Common myeloid progenitor, CD34-positive (primary cell): ENCODE measurements around the gene LMF2.
A peak's percentile ranks its signal among the peaks of the same experiment; 100 is the strongest.

Source experiments
- CTCF ChIA-PET: fragments of 350-600 bp; sonication (Branson Sonifier 250); formaldehyde crosslinking; loops from one replicate; lab custom pipeline; 2021; ENCODE audit warnings: antibody characterized with exemption; lab: Charles Lee
- POLR2A ChIA-PET: fragments of 350-600 bp; sonication (Branson Sonifier 250); formaldehyde crosslinking; loops from one replicate; lab custom pipeline; 2021; ENCODE audit warnings: antibody characterized with exemption; lab: Charles Lee
- DNase-seq, 3 donors: peaks; one replicate each; pipeline versions ENCODE4 v3.0.0 to v3.0.0-alpha.2; 2013
- H3K27ac ChIP-seq, 2 experiments: 1 replicate in 1 of 2; 2 replicates in 1 of 2; pipeline ENCODE4 v1.7.0; 2013; ENCODE audit warnings: inconsistent platforms in 2 of 2, low read length in 2 of 2, mild to moderate bottlenecking in 2 of 2, low read depth in 1 of 2, moderate library complexity in 1 of 2; ENCODE audit not compliant: severe bottlenecking in 2 of 2, insufficient read depth in 1 of 2, poor library complexity in 1 of 2
- H3K27me3 ChIP-seq, 5 experiments: replicated peaks in 2 of 5; 1 replicate in 3 of 5; 2 replicates in 2 of 5; pipeline versions ENCODE4 v1.6.1 to v1.7.0; 2013; ENCODE audit warnings: low read length in 4 of 5, mild to moderate bottlenecking in 2 of 5, moderate library complexity in 2 of 5, inconsistent platforms in 1 of 5; ENCODE audit not compliant: insufficient read depth in 5 of 5, control insufficient read depth in 4 of 5
- H3K36me3 ChIP-seq, 4 experiments: 1 replicate in 2 of 4; 2 replicates in 2 of 4; pipeline versions ENCODE4 v1.6.1 to v1.7.0; 2013; ENCODE audit warnings: low read length in 3 of 4, control low read depth in 1 of 4, mild to moderate bottlenecking in 1 of 4; ENCODE audit not compliant: control insufficient read depth in 4 of 4, insufficient read depth in 4 of 4
- H3K4me1 ChIP-seq, 4 experiments: 1 replicate in 3 of 4; 2 replicates in 1 of 4; pipeline versions ENCODE4 v1.6.1 to v1.7.1; 2013; ENCODE audit warnings: low read length in 3 of 4, mild to moderate bottlenecking in 3 of 4, control low read depth in 1 of 4, inconsistent platforms in 1 of 4, moderate library complexity in 1 of 4; ENCODE audit not compliant: control insufficient read depth in 4 of 4, insufficient read depth in 4 of 4; ENCODE audit errors: control extremely low read depth in 1 of 4
- H3K4me3 ChIP-seq, 7 experiments: 1 replicate in 4 of 7; 2 replicates in 3 of 7; pipeline versions ENCODE4 v1.5.1 to v1.7.0; 2013; ENCODE audit warnings: mild to moderate bottlenecking in 7 of 7, low read length in 6 of 7, moderate library complexity in 6 of 7, inconsistent platforms in 2 of 7, low read depth in 2 of 7, control low read depth in 1 of 7; ENCODE audit not compliant: insufficient read depth in 4 of 7, control insufficient read depth in 1 of 7; ENCODE audit errors: extremely low read depth in 1 of 7
- H3K9me3 ChIP-seq, 5 experiments: 1 replicate in 4 of 5; 2 replicates in 1 of 5; pipeline versions ENCODE4 v1.6.1 to v1.7.1; 2013; ENCODE audit warnings: low read length in 4 of 5, mild to moderate bottlenecking in 2 of 5, inconsistent platforms in 1 of 5, low read depth in 1 of 5, moderate library complexity in 1 of 5; ENCODE audit not compliant: control insufficient read depth in 4 of 5, insufficient read depth in 2 of 5; ENCODE audit errors: control extremely low read depth in 1 of 5
- WGBS: methylation state at CpG from one replicate; pipeline ENCODE4 v1.1.5; 2013; ENCODE audit not compliant: insufficient coverage; 5-methylcytosine and 5-hydroxymethylcytosine counted together

The LMF2 gene

GRCh38 chr22:50475652-50476002 is 31.9 kb downstream of the LMF2 start:
- H3K9me3 ChIP-seq = no peaks in the 10 kb centered on the region
- no peak for DNase-seq
- H3K27me3 ChIP-seq = peaks cover 0 to 22% (median 9%) of the 10 kb centered on the region in 5 experiments
- peak overlapping the region in 1 of 2 experiments; percentile 68 for H3K27ac ChIP-seq
- no CpG with 5 or more reads among the region's 6 CpGs for WGBS
- ChIA-PET CTCF (interaction anchor here (0.9 kb wide), 1 partner anchor 23 kb away, joined by 3 read pairs; no protein-coding TSS in a partner anchor), POLR2A (no interaction called here)
- H3K4me3 ChIP-seq = peak overlapping the region in 4 of 7 experiments; percentile 72 to 76 (median 76)
- peaks cover 4 to 43% (median 42%) of the 10 kb centered on the region in 4 experiments for H3K4me1 ChIP-seq
- H3K36me3 ChIP-seq = no peaks in the 10 kb centered on the region

GRCh38 chr22:50474710-50475651 is 32.5 kb downstream of the LMF2 start, which contains the start of gene SBF1:
SBF1 (minus strand) TSS chr22:50475035; CDS start chr22:50474840, 195 bp downstream.
- Histone ChIP-seq H3K27ac (peak within 1 kb of the TSS in 1 of 2 experiments; percentile 68), H3K36me3 (no peaks in the 10 kb centered on the region), H3K4me3 (peak within 1 kb of the TSS; percentile 63 to 76 (median 72)), H3K27me3 (peaks cover 0 to 16% (median 4%) of the 10 kb centered on the region in 5 experiments), H3K9me3 (no peaks in the 10 kb centered on the region), H3K4me1 (peaks cover 4 to 50% (median 48%) of the 10 kb centered on the region in 4 experiments)
- ChIA-PET POLR2A (no interaction called here), CTCF (interaction anchor here (0.9 kb wide), 1 partner anchor 23 kb away, joined by 3 read pairs; no protein-coding TSS in a partner anchor)
- DNase-seq = peak; percentile 77 to 82 (median 81)
- 3% methylated on average over 75 of the region's 97 CpGs for WGBS

GRCh38 chr22:50473855-50474671 is 33.4 kb downstream of the LMF2 start:
- H3K36me3 ChIP-seq = no peaks in the 10 kb centered on the region
- peaks cover 4 to 59% (median 57%) of the 10 kb centered on the region in 4 experiments for H3K4me1 ChIP-seq
- WGBS = 18% methylated on average over 48 of the region's 62 CpGs
- peaks cover 0 to 6% (median 0%) of the 10 kb centered on the region in 5 experiments for H3K27me3 ChIP-seq
- DNase-seq = no peak
- POLR2A ChIA-PET = no interaction called here
- H3K9me3 ChIP-seq = no peaks in the 10 kb centered on the region
- H3K4me3 ChIP-seq = peak overlapping the region; percentile 46 to 76 (median 72)
- H3K27ac ChIP-seq = peak overlapping the region in 1 of 2 experiments; percentile 34
- CTCF ChIA-PET = interaction anchor here (0.9 to 2.8 kb wide), 7 partner anchors 9 to 35 kb away, joined by 3 to 13 read pairs (median 5); no protein-coding TSS in a partner anchor

GRCh38 chr22:50473088-50473487 is 34.4 kb downstream of the LMF2 start:
- peak overlapping the region in 3 of 7 experiments; percentile 63 to 76 (median 75) for H3K4me3 ChIP-seq
- DNase-seq = peak in 2 of 3 donors; percentile 52 to 55
- POLR2A ChIA-PET = no interaction called here
- no peaks in the 10 kb centered on the region for H3K27me3 ChIP-seq
- H3K27ac ChIP-seq = no peak overlapping the region
- WGBS = 79% methylated on average over 6 of the region's 6 CpGs
- H3K9me3 ChIP-seq = no peaks in the 10 kb centered on the region
- CTCF ChIA-PET = interaction anchor here (0.8 to 2.8 kb wide), 10 partner anchors 10 to 143 kb away, joined by 3 to 13 read pairs (median 4); no protein-coding TSS in a partner anchor
- H3K4me1 ChIP-seq = peaks cover 4 to 69% (median 67%) of the 10 kb centered on the region in 4 experiments
- no peaks in the 10 kb centered on the region for H3K36me3 ChIP-seq

DNA sequence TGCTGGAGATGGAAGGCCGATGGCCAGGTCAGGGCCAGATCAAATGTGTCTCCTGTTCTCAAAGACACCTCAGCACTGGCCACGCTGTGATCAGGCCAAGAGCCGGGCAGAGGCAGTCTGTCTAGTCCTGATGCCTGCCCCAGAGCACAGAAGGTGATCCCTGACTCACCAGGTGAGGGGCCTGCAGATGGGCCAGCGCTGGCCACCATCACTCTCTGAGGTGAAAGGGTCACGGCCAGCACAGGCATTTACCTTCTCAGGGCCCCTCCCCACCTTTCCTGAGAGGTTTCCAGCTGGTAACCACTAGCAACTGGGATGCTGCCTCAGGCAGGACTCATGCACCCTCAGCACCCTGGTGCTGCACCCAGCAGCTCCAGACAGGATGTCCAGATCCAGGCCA is 35.5 kb downstream of the LMF2 start:
- Histone ChIP-seq H3K4me1 (peaks cover 4 to 74% (median 71%) of the 10 kb centered on the region in 4 experiments), H3K4me3 (no peak overlapping the region), H3K27ac (no peak overlapping the region), H3K27me3 (no peaks in the 10 kb centered on the region), H3K9me3 (no peaks in the 10 kb centered on the region), H3K36me3 (peaks cover under 1 to 7% (median 3%) of the 10 kb centered on the region in 4 experiments)
- 88% methylated on average over 5 of the region's 5 CpGs for WGBS
- ChIA-PET CTCF (interaction anchor here (0.9 to 2.8 kb wide), 5 partner anchors 12 to 196 kb away, joined by 3 to 13 read pairs (median 9); no protein-coding TSS in a partner anchor), POLR2A (interaction anchor here (1.4 kb wide), 1 partner anchor 8 kb away, joined by 3 read pairs; no protein-coding TSS in a partner anchor)
- no peak for DNase-seq

- peaks cover 4 to 74% (median 71%) of the 10 kb centered on the region in 4 experiments for H3K4me1 ChIP-seq
- DNase-seq = no peak
- H3K9me3 ChIP-seq = no peaks in the 10 kb centered on the region
- H3K27ac ChIP-seq = peak overlapping the region; percentile 7 to 76
- 93% methylated on average over 4 of the region's 21 CpGs for WGBS
- peak overlapping the region in 1 of 7 experiments; percentile 30 for H3K4me3 ChIP-seq
- POLR2A ChIA-PET = interaction anchor here (0.6 to 1.7 kb wide), 3 partner anchors 9 to 36 kb away, joined by 3 to 4 read pairs (median 3); partner anchors contain the start of genes LMF2 and NCAPH2
- H3K36me3 ChIP-seq = peaks cover 3 to 14% (median 10%) of the 10 kb centered on the region in 4 experiments
- H3K27me3 ChIP-seq = no peaks in the 10 kb centered on the region
- CTCF ChIA-PET = interaction anchor here (0.9 to 2.8 kb wide), 5 partner anchors 16 to 195 kb away, joined by 3 to 13 read pairs (median 5); partner anchors contain the start of gene SCO2
Observed at GRCh38 chr22:50471197-50471847, 36.2 kb downstream of the LMF2 start.
